ENCODE data around the gene SLC25A42.

Gene SLC25A42

GRCh38 chr19:19079571-19079970 is 15.8 kb downstream of the SLC25A42 start:
- Histone ChIP-seq H3K36me3 (peaks cover 0 to 34% (median 20%) of the 10 kb centered on the region in 3 donors), H3K9me3 (no peaks in the 10 kb centered on the region), H3K27ac (no peak overlapping the region), H3K27me3 (no peaks in the 10 kb centered on the region), H3K4me3 (no peak overlapping the region), H3K4me1 (peaks cover 0 to 16% (median 8%) of the 10 kb centered on the region in 4 donors)
- TF ChIP-seq CTCF (IDR thresholded peaks at IDR 0.05), result no peak
- intact Hi-C loops (cut with DNase I; ENCODE audit: low total_unique reads), result no loop called here
- no peak for DNase-seq

DNA sequence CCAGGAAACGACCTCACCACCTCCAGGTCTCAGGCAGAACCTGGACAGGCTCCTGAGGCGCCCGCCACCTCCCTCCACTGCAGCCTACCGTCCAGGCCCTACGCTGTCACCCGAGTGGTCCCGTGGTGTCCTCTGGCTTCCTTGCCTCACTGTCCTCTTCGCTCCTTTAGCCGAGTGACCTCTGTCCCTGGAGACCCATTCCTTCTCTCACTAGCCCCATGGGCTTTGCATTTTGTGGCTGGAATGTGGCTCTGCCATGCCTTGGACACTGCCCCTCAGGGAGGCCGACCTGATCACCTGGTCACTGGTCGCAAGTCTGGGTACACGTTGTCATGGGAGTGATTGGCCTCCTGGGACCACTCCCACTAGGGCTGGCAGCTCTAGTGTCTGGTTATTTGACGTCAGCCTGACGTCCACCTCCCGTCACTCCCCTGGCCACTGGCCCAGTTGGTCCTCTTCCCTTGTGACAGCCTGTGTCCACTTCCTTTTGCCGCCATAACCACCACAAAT is 17.9 kb downstream of the SLC25A42 start:
- no peaks in the 10 kb centered on the region for H3K27me3 ChIP-seq
- intact Hi-C loops (cut with DNase I; ENCODE audit: low total_unique reads), result no loop called here
- peak in 1 of 2 donors; percentile 84 for DNase-seq
- no peaks in the 10 kb centered on the region for H3K9me3 ChIP-seq
- no peak overlapping the region for H3K4me3 ChIP-seq
- peak overlapping the region; percentile 6 to 12 for H3K27ac ChIP-seq
- H3K36me3 ChIP-seq, result peaks cover 0 to 26% (median 12%) of the 10 kb centered on the region in 3 donors
- peaks cover 0 to 16% (median 8%) of the 10 kb centered on the region in 4 donors for H3K4me1 ChIP-seq
- no peak for TF ChIP-seq CTCF (IDR thresholded peaks at IDR 0.05)

GRCh38 chr19:19083413-19084178 is 19.8 kb downstream of the SLC25A42 start:
- H3K4me3 ChIP-seq, result no peak overlapping the region
- H3K27me3 ChIP-seq, result no peaks in the 10 kb centered on the region
- intact Hi-C loops (cut with DNase I; ENCODE audit: low total_unique reads), result no loop called here
- H3K27ac ChIP-seq, result no peak overlapping the region
- H3K36me3 ChIP-seq, result peaks cover 0 to 17% (median 8%) of the 10 kb centered on the region in 3 donors
- no peak for TF ChIP-seq CTCF (IDR thresholded peaks at IDR 0.05)
- peaks cover 0 to 16% (median 8%) of the 10 kb centered on the region in 4 donors for H3K4me1 ChIP-seq
- DNase-seq, result no peak
- no peaks in the 10 kb centered on the region for H3K9me3 ChIP-seq

DNA sequence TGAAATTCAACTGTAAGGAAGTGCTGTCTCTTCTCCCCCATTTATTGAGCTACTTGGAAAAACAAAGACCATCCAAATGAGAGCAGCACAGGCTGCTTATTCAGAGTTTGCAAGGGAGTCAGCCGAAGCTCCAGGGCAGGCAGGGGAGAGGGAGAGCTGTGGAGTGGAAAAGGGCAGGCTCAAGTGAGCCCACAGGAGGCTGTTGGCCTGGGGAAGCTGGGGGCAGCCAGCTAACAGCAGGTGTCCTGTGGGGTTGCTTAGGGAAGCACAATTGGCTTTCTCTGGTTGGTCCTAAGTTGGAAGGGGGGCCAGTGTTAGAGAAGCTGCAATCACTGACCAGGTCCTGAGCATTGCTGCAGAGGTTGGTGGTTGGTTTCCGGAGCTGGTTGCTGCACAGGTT is 23.9 kb downstream of the SLC25A42 start:
- Histone ChIP-seq H3K4me1 (peaks cover 0 to under 1% (median 0%) of the 10 kb centered on the region in 4 donors), H3K27ac (no peak overlapping the region), H3K36me3 (peaks cover 0 to 26% (median 8%) of the 10 kb centered on the region in 3 donors), H3K9me3 (no peaks in the 10 kb centered on the region), H3K4me3 (no peak overlapping the region), H3K27me3 (no peaks in the 10 kb centered on the region)
- intact Hi-C loops (cut with DNase I; ENCODE audit: low total_unique reads), result no loop called here
- no peak for TF ChIP-seq CTCF (IDR thresholded peaks at IDR 0.05)
- DNase-seq, result no peak

GRCh38 chr19:19094513-19094912 is 30.7 kb downstream of the SLC25A42 start:
- no peaks in the 10 kb centered on the region for H3K4me1 ChIP-seq
- no peak for DNase-seq
- intact Hi-C loops (cut with DNase I; ENCODE audit: low total_unique reads), result no loop called here
- no peak overlapping the region for H3K4me3 ChIP-seq
- H3K27ac ChIP-seq, result no peak overlapping the region
- no peaks in the 10 kb centered on the region for H3K9me3 ChIP-seq
- H3K27me3 ChIP-seq, result no peaks in the 10 kb centered on the region
- H3K36me3 ChIP-seq, result peaks cover 12 to 45% (median 19%) of the 10 kb centered on the region in 3 donors
- TF ChIP-seq CTCF (IDR thresholded peaks at IDR 0.05), result no peak
